ENCODE measurements around the gene WNT11.

DNA sequence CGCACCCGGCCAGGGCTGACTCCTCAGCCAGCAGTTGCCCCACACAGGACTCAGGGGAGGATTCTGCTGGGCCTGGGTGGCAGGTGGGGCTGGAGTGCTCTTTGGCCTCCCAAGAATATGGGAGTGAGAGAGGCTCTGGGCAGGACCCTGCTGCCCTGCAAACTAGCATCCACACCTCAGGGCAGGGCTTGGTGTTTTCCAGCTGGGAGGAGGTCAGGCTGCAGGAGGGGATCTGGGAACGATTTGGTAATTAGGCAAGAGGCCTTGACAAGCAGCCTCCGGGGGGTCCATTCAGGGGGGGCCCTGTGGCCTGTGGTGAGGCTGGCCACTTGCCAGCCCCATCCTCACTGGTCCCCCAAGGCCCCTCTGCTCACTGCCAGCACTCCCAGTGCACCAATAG lies 35.8 kb downstream of the WNT11 start:
- TF ChIP-seq, protein P1, sequence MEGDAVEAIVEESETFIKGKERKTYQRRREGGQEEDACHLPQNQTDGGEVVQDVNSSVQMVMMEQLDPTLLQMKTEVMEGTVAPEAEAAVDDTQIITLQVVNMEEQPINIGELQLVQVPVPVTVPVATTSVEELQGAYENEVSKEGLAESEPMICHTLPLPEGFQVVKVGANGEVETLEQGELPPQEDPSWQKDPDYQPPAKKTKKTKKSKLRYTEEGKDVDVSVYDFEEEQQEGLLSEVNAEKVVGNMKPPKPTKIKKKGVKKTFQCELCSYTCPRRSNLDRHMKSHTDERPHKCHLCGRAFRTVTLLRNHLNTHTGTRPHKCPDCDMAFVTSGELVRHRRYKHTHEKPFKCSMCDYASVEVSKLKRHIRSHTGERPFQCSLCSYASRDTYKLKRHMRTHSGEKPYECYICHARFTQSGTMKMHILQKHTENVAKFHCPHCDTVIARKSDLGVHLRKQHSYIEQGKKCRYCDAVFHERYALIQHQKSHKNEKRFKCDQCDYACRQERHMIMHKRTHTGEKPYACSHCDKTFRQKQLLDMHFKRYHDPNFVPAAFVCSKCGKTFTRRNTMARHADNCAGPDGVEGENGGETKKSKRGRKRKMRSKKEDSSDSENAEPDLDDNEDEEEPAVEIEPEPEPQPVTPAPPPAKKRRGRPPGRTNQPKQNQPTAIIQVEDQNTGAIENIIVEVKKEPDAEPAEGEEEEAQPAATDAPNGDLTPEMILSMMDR (conservative IDR thresholded peaks at IDR 0.05), result no peak
- TF ChIP-seq EZH2 (IDR thresholded peaks at IDR 0.05; ENCODE audit: low read depth), result no peak

Measured in PC-9 (cell line).